Mesothelial cell of epicardium (in vitro differentiated cells): Measurements from ENCODE around the gene ETNK2. TPM values are rescaled to one million over a fixed set of nuclear protein-coding genes. Genes with fewer than 3 reads are reported as not detected.

Source experiments
- DNase-seq, 2 experiments: peaks; one replicate each; pipeline ENCODE4 v3.0.0; 2021; ENCODE audit warnings: low spot score in 2 of 2; ENCODE audit not compliant: unreplicated experiment in 2 of 2
- H3K27ac Mint-ChIP-seq: 2 replicates; pipeline ENCODE4 v1.8.0; 2021; ENCODE audit warnings: mixed read lengths
- H3K27me3 Mint-ChIP-seq: 2 replicates; pipeline ENCODE4 v1.8.0; 2021; ENCODE audit warnings: low read depth, mixed read lengths
- H3K36me3 Mint-ChIP-seq: 2 replicates; pipeline ENCODE4 v1.8.0; 2021; ENCODE audit warnings: mixed read lengths
- H3K4me1 Mint-ChIP-seq: 2 replicates; pipeline ENCODE4 v1.8.0; 2021; ENCODE audit warnings: mixed read lengths
- H3K4me3 Mint-ChIP-seq: 2 replicates; pipeline ENCODE4 v1.8.0; 2021; ENCODE audit warnings: mild to moderate bottlenecking, moderate library complexity, mixed read lengths
- H3K9me3 Mint-ChIP-seq: 2 replicates; pipeline ENCODE4 v1.8.0; 2021; ENCODE audit warnings: mixed read lengths
- CTCF ChIP-seq: fragments of 200-600 bp; sonication (generic); IDR thresholded peaks from one replicate; pipeline ENCODE4 v1.5.0; 2021; ENCODE audit warnings: antibody characterized with exemption; ENCODE audit not compliant: unreplicated experiment
- total RNA-seq: library from RNA; stranded (reverse); gene quantifications from 3 replicates; pipeline ENCODE4 v1.2.1, GENCODE V29; 2021

Gene ETNK2
- total RNA-seq, 1 donor from 2014 or later, result 19.2 TPM

GRCh38 chr1:204143276-204144041, 8.4 kb downstream of the ETNK2 start:
- no peak for TF ChIP-seq CTCF
- peaks cover 17% of the 10 kb centered on the region for H3K36me3 Mint-ChIP-seq
- no peaks in the 10 kb centered on the region for H3K9me3 Mint-ChIP-seq
- H3K27me3 Mint-ChIP-seq, result no peaks in the 10 kb centered on the region
- H3K27ac Mint-ChIP-seq, result no peak overlapping the region
- no peak overlapping the region for H3K4me3 Mint-ChIP-seq
- H3K4me1 Mint-ChIP-seq, result no peaks in the 10 kb centered on the region
- DNase-seq, result no peak

- H3K4me3 Mint-ChIP-seq, result no peak overlapping the region
- TF ChIP-seq CTCF, result no peak
- H3K36me3 Mint-ChIP-seq, result peaks cover 17% of the 10 kb centered on the region
- H3K4me1 Mint-ChIP-seq, result no peaks in the 10 kb centered on the region
- no peaks in the 10 kb centered on the region for H3K9me3 Mint-ChIP-seq
- no peak overlapping the region for H3K27ac Mint-ChIP-seq
- no peak for DNase-seq
- H3K27me3 Mint-ChIP-seq, result no peaks in the 10 kb centered on the region
Measured at GRCh38 chr1:204142032-204142974, 9.5 kb downstream of the ETNK2 start.

- DNase-seq, result no peak
- TF ChIP-seq CTCF, result no peak
- Mint-ChIP-seq H3K4me1 (no peaks in the 10 kb centered on the region), H3K9me3 (no peaks in the 10 kb centered on the region), H3K27me3 (no peaks in the 10 kb centered on the region), H3K36me3 (peaks cover 17% of the 10 kb centered on the region), H3K27ac (no peak overlapping the region), H3K4me3 (no peak overlapping the region)
Measured at GRCh38 chr1:204141131-204141530, 10.7 kb downstream of the ETNK2 start.

GRCh38 chr1:204139952-204140351, 11.9 kb downstream of the ETNK2 start:
- H3K4me1 Mint-ChIP-seq, result no peaks in the 10 kb centered on the region
- peaks cover 14% of the 10 kb centered on the region for H3K36me3 Mint-ChIP-seq
- no peak overlapping the region for H3K27ac Mint-ChIP-seq
- H3K27me3 Mint-ChIP-seq, result no peaks in the 10 kb centered on the region
- no peaks in the 10 kb centered on the region for H3K9me3 Mint-ChIP-seq
- H3K4me3 Mint-ChIP-seq, result no peak overlapping the region
- no peak for TF ChIP-seq CTCF
- no peak for DNase-seq

GRCh38 chr1:204139088-204139487, 12.8 kb downstream of the ETNK2 start:
- TF ChIP-seq CTCF, result no peak
- H3K4me1 Mint-ChIP-seq, result no peaks in the 10 kb centered on the region
- H3K9me3 Mint-ChIP-seq, result no peaks in the 10 kb centered on the region
- DNase-seq, result no peak
- H3K36me3 Mint-ChIP-seq, result peaks cover 14% of the 10 kb centered on the region
- no peak overlapping the region for H3K4me3 Mint-ChIP-seq
- H3K27ac Mint-ChIP-seq, result no peak overlapping the region
- no peaks in the 10 kb centered on the region for H3K27me3 Mint-ChIP-seq
